Measurements from ENCODE around the gene ULBP3. TPM values are rescaled to one million over a fixed set of nuclear protein-coding genes. Genes with fewer than 3 reads are reported as not detected.

Gene ULBP3
- polyA plus RNA-seq, 1 donor from 2014 or later = 2.2 TPM

DNA sequence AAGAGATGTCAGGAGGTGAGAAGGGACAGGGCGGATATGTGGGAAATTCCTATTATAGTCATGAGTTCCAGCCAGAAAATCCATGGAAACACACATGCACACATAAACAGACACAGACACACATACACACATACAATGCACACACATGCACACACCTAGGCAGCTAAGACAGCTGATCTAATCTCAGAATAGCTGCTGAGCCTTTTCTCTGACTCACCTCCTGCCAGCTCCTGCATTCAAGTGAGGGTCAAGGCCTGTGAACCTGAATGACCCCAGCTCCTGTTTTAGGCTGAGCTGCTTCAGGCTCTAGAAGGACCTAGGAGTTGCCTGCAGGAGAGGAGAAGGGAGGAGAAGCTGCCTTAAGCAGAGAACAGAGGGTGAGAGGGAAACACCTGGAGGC, 22.0 kb downstream of the ULBP3 start:
- Histone ChIP-seq H3K4me2 (ENCODE audit: low read length) (no peak overlapping the region), H3K9me3 (ENCODE audit: low read length) (no peaks in the 10 kb centered on the region), H3K4me3 (ENCODE audit: low read length) (no peak overlapping the region), H3F3A (ENCODE audit: insufficient read depth, low read length, poor library complexity, severe bottlenecking) (no peaks in the 10 kb centered on the region), H3K27me3 (ENCODE audit: insufficient read depth, low read depth, low read length) (no peaks in the 10 kb centered on the region), H4K20me1 (ENCODE audit: insufficient read depth) (no peaks in the 10 kb centered on the region), H3K27ac (ENCODE audit: low read length) (no peak overlapping the region), H3K9ac (ENCODE audit: low read length) (no peak overlapping the region), H3K9me2 (ENCODE audit: insufficient read depth, low read length) (no peaks in the 10 kb centered on the region), H3K79me2 (replicated peaks; ENCODE audit: insufficient read depth, low read length) (no peaks in the 10 kb centered on the region), H2AFZ (ENCODE audit: low read depth, low read length) (no peak overlapping the region), H3K36me3 (ENCODE audit: insufficient read depth, low read length) (no peaks in the 10 kb centered on the region)
- TF ChIP-seq RAD21 (conservative IDR thresholded peaks at IDR 0.05) (no peak), EP300 (conservative IDR thresholded peaks at IDR 0.05; ENCODE audit: poor library complexity, severe bottlenecking) (no peak), MXI1 (conservative IDR thresholded peaks at IDR 0.05; ENCODE audit: poor library complexity, severe bottlenecking) (no peak), POLR2AphosphoS5 (IDR thresholded peaks at IDR 0.05) (no peak), REST (IDR thresholded peaks at IDR 0.05; ENCODE audit: borderline replicate concordance) (no peak), TAF1 (IDR thresholded peaks at IDR 0.05; ENCODE audit: low read depth) (no peak), EZH2 (IDR thresholded peaks at IDR 0.05; ENCODE audit: borderline replicate concordance, insufficient read depth, low read length, poor library complexity, severe bottlenecking) (no peak), SMC3 (conservative IDR thresholded peaks at IDR 0.05; ENCODE audit: poor library complexity) (no peak), CTCF (IDR thresholded peaks at IDR 0.05; ENCODE audit: poor library complexity, severe bottlenecking) (no peak)

GRCh38 chr6:150044621-150045145, 24.2 kb downstream of the ULBP3 start:
- H2AFZ ChIP-seq (ENCODE audit: low read depth, low read length) = no peak overlapping the region
- no peaks in the 10 kb centered on the region for H3K9me3 ChIP-seq (ENCODE audit: low read length)
- H3K9ac ChIP-seq (ENCODE audit: low read length) = no peak overlapping the region
- TF ChIP-seq EP300 (conservative IDR thresholded peaks at IDR 0.05; ENCODE audit: poor library complexity, severe bottlenecking) (no peak), TAF1 (IDR thresholded peaks at IDR 0.05; ENCODE audit: low read depth) (no peak), RAD21 (conservative IDR thresholded peaks at IDR 0.05) (no peak), CTCF (IDR thresholded peaks at IDR 0.05; ENCODE audit: poor library complexity, severe bottlenecking) (no peak), POLR2AphosphoS5 (IDR thresholded peaks at IDR 0.05) (no peak), MXI1 (conservative IDR thresholded peaks at IDR 0.05; ENCODE audit: poor library complexity, severe bottlenecking) (no peak), REST (IDR thresholded peaks at IDR 0.05; ENCODE audit: borderline replicate concordance) (no peak), SMC3 (conservative IDR thresholded peaks at IDR 0.05; ENCODE audit: poor library complexity) (no peak), EZH2 (IDR thresholded peaks at IDR 0.05; ENCODE audit: borderline replicate concordance, insufficient read depth, low read length, poor library complexity, severe bottlenecking) (no peak)
- H3K9me2 ChIP-seq (ENCODE audit: insufficient read depth, low read length) = no peaks in the 10 kb centered on the region
- no peak overlapping the region for H3K4me3 ChIP-seq (ENCODE audit: low read length)
- no peaks in the 10 kb centered on the region for H3K36me3 ChIP-seq (ENCODE audit: insufficient read depth, low read length)
- H4K20me1 ChIP-seq (ENCODE audit: insufficient read depth) = no peaks in the 10 kb centered on the region
- no peaks in the 10 kb centered on the region for H3F3A ChIP-seq (ENCODE audit: insufficient read depth, low read length, poor library complexity, severe bottlenecking)
- no peak overlapping the region for H3K27ac ChIP-seq (ENCODE audit: low read length)
- H3K27me3 ChIP-seq (ENCODE audit: insufficient read depth, low read depth, low read length) = peaks cover 21% of the 10 kb centered on the region
- H3K79me2 ChIP-seq (replicated peaks; ENCODE audit: insufficient read depth, low read length) = no peaks in the 10 kb centered on the region
- no peak overlapping the region for H3K4me2 ChIP-seq (ENCODE audit: low read length)
